ENCODE results near the gene DESI1. TPM values are rescaled to one million over a fixed set of nuclear protein-coding genes. Genes with fewer than 3 reads are reported as not detected.
A peak's percentile ranks its signal among the peaks of the same experiment; 100 is the strongest.
"Not testable (repeated sequence)": the region's sequence is repeated elsewhere in the genome, so short reads cannot be mapped to it uniquely, and the experiment has no call there.

DESI1 gene
- total RNA-seq, 1 experiment from 2014 or later = 15.8 TPM

DNA sequence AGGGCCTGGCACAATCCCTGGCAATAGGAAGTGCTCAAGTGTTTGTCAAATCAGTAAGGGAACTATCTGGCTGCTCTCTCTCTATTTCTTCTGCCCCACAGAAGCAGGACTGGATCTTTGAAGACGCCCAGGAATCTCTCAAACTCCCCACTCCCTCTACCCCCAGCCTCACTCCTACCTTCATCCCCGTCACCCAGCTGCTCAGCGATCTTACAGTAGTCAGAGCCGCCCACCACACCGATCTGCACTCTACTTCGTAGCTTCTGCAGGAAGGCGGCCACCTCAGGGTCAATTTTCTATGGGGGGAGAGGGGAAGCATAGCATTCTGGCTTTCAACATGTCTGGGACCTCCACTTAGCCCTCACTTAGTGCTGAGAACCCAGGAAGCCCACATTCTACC lies 34.9 kb downstream of the DESI1 start:
- no peak for DNase-seq (ENCODE audit: low spot score)

DNA sequence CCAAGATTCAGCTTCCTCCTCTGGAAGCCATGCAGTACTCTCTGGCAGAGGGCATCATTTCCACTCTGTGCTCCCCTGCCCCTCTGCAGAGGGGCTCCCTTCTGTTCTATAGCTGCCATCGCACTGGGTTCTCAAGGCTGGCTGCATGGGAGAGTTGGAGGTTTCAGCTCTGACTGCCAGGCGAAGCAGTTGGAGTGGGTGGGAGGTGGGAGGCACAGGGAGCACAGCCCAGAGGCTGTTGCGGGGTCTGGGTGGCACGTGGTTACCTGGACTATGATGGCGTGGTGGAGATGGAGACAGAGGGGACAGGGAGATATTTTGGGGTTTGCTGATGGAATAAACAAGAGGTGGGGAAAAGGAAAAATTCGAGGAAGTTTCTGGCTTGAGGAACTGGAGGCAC lies 36.0 kb downstream of the DESI1 start:
- DNase-seq (ENCODE audit: low spot score) = no peak

DNA sequence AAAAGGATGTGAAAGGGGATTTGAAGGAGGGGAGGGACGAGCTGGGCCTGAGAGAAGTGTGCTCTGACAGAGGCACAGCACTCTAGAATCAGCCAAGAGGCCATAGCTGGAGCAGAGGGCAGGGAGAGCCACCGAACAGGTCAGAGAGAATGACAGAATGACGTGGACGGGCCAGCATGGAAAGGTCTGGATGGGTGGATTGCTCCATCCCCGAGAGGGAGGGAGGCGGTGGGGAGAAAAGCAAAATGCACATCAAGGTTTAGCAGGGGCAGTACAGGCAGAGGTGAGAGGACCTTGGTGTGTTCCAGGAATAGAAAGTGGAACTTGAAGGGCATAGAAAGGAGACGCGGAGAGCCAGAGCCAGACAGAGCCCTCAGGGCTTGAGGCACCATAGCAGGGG lies 38.1 kb downstream of the DESI1 start:
- no peak for DNase-seq (ENCODE audit: low spot score)

DNA sequence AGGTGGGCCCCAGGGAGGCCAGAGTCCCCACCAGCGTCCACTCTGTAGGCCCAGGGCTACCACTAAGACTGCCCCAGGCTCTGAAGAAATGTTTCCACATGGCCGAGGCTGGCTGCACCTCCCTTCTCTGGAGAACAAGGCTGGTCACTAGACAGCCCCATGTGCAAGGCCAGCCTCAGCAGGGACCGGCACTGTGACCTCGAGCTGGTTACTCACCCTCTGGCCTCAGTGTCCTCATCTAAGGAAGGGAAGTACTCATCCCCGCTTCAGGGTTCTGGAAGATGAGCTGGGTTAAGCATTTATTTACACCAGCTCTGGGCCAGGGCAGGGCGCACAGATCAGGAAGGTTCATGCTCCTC lies 40.9 kb downstream of the DESI1 start:
- no peak for DNase-seq (ENCODE audit: low spot score)

DNA sequence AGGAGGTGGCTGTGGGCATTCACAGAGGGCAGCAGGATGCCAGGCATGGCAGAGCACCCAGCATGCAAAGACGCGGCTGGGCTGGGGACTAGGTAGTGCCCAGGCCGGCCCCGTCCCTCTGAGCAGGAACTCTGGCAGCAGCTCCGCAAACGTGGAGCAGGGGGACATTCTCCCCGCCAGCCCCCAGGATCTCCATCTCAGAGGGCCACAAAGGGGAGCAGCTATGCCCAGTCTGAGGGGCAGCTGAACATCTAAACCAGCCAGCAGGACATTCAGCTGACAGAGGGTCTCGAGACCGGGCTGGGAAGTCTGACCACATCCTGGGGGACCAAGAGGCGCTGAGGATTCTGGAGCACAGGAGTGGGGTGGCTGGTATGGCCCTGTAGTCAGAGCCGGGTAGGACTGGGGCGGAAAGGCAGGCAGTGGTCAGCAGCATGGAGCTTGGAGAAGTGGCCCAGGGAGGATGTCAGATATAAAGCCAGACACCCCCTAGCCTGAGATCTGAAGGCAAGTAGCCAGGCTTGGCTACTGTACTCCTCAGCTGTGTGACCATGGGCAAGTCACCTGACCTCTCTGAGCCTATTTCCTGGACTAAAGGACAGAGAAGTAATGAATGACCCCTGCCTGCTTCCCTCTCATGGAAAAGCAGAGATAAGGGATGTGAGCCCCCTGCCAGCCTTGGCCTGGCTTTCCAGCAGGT lies 41.4 kb downstream of the DESI1 start:
- no peak for DNase-seq (ENCODE audit: low spot score)

DNA sequence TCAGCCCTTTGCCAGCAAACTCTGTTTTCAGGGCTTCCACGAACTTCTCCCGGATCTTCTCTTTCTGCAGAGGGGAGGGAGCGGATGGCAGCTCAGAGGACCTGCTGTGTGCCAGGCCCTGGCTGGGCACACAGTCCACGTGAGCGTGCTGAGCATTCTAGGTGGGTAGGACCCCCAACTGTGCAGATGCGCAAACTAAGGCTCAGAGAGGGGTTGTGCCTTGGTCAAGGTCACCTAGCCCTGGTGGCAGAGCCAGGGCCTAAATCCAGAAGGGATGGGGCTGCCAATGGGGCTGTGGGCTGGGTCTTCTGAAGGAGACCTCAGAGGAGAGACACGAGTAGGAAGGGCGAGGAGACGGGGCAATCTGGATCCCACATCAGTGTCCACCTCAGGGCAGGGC lies 42.0 kb downstream of the DESI1 start:
- DNase-seq (ENCODE audit: low spot score) = no peak

DNA sequence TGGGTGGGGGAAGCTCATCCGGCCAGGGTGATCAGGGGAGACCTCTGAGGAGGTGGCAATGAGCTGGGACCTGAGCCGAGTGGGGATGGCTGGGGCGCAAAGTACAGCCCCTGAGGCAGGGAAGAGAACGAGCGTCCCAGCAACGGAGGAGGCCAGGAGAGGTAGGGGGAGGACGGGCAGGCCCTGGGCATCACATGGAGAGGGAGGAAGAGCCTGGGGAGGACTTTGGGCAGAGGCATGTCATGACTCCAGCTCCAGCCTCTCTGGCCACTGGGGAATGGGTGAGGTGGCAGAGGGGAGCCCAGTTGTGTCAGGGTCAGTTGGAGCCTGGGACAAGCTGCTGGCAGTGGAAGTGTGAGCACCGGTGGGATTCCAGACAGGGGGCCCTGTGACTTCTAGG lies 42.7 kb downstream of the DESI1 start:
- DNase-seq (ENCODE audit: low spot score) = no peak

DNA sequence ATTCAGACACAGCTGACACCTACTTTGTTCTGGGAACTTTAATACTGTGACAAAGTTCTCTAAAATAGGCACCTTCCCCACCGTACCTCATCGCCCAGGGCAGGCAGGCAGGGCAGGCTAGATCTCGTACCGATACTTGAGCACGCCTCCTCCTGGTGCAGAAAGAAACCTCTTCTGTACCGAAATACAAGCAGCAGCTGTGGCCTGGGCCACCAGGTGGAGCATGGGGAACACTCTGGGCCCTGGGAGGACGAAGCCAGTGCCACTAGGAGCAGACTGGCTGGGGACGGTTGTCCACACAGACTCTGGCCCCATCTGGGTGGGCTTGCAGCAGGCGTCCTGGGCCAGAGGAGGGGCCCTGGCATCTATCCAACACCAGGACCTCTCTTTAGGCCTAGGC lies 44.0 kb downstream of the DESI1 start:
- peak; percentile 16 for DNase-seq (ENCODE audit: low spot score)

DNA sequence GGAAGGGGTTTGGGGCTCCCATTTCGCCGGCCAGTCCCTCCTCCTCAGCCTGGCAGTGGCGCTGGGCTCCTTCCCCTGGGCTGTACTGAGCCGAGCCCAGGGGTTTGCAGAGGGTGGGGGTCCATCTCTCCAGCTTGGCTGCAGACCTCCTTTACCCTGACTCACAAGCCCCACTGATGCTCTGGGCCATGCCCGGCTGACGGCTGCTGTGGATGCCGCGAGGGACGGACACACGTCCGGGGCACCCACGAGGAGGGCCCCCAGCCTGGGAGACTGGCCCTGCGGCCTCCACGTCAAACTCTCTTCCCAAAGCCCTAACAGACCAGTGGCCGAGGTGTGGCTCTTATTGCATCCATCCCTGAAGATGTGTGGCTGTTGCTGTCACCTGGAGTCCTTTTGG lies 45.3 kb downstream of the DESI1 start:
- DNase-seq (ENCODE audit: low spot score) = no peak

DNA sequence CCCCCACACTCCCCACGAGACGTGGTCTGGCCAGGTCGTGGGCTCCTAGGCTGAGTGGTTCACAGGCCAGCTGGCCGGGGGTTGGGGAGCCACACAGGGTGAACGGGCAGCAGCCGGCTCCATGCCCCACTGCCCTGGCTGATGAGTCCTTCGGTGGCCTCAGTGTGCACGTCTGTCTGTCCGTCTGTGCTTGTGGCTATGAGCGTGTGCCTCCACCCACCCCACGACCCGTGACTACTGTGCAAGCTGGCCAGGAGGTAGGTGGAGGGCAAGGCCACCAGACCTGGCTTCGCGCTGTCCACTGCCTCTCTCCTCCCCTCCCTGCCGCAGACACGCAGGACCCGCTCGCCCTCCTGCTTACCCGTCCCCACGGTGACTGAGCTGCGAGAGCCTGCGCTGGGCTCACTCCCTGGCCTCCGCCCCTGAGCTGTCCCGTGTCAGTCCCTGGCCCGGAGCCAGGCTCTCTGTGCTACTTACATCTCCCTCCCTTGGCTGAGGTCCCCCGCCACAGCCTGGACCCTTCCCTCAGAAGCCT lies 45.9 kb downstream of the DESI1 start:
- DNase-seq (ENCODE audit: low spot score) = no peak

DNA sequence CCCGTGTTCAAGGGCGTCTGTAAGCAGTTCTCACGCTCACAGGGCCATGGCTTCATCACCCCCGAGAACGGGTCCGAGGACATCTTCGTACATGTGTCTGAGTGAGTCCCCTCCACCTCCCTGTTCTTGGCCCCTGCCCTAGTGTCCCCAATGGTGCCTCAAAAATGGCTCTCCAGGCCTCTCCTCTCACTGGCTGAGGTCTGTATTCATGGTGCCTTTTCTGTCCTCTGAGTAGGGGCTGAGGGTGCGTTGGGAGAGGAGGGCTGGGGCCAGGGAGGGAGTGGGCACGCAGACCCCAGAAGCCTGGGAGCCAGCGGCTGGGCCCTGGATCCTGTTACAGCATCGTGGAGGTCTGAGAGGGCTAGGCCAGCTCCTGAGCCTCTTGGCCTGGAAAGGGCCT lies 47.2 kb downstream of the DESI1 start:
- DNase-seq (ENCODE audit: low spot score) = no peak

DNA sequence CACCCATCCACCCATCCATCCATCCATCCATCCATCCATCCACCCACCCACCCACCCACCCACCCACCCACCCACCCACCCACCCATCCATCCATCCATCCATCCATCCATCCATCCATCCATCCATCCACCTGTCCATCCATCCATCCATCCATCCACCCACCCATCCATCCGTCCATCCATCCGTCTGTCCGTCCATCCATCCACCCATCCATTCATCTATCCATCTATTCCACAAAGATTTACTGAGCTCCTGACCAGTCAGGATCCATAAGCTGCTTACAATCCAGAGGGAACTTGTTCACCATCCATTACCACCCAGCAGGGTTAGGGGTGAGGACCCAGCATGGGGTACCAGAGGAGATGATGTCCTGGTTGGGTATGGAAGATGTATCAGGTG lies 48.5 kb downstream of the DESI1 start:
- not testable (repeated sequence) for DNase-seq (ENCODE audit: low spot score)

DNA sequence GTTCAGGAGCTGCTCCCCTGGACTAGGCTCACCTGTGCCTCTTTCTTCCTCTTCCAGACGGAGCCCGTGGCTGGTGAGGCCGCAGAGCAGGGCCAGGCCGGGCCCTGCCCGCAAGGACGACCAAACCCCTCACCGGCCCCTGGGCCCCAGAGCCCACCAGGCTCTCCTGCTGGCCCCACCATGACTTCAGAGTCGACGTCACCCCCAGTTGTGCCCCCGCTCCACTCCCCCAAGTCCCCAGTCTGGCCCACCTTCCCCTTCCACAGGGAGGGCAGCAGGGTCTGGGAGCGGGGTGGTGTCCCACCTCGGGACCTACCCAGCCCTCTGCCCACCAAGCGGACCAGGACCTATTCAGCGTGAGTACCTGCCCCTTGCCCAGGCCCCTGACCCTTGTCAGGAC lies 49.1 kb downstream of the DESI1 start:
- no peak for DNase-seq (ENCODE audit: low spot score)

DNA sequence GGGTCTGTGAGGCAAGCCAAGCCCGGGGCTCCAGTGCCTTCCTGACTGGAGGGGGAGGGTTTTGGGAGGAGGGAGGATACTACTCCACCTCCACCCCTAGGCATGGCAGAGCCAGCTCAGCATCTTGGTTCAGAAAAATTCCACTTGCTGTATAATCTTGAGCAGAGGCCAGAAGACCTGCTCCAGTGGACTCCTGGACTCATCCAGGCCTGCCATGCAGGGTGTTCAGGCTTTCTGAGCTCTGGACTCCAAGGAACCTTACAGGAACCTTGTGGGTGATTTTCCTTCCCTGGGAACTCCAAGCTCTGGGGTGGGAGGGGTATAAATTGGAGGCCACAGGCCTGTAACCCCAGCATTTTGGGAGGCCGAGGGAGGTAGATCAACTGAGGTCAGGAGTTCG lies 50.6 kb downstream of the DESI1 start:
- DNase-seq (ENCODE audit: low spot score) = no peak

DNA sequence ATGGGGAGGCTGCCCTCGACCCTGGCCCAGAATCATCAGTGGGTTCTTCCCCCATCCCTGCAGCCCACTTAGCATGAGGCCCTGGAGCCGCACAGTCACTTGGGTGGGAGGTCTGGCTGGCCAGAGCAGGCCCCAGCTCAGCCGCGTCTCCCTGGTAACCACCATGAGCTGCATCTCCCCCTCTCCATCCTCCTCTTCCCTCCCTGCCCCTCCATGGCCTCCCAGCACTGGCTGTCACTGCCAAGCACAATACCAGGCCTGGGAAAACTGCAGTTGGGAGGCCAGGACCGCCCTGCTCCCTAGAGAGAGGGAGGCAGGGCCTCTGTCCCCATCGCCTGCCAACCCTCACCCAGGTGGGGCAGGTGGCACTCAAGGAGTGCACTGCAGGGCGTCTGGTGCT lies 52.0 kb downstream of the DESI1 start:
- no peak for DNase-seq (ENCODE audit: low spot score)

DNA sequence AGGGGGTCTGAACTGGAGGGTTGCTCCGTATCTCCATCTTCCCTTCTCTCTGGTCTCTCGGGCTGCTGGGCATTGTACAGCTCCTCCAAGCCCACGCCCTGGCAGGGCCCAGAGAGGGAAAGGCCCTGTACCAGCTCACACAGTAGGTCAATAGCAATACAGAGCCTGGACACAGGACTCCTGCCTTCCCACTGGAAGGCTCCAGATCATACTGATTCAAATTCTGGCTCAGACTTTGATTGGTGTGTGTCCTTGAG lies 53.4 kb downstream of the DESI1 start:
- no peak for DNase-seq (ENCODE audit: low spot score)

DNA sequence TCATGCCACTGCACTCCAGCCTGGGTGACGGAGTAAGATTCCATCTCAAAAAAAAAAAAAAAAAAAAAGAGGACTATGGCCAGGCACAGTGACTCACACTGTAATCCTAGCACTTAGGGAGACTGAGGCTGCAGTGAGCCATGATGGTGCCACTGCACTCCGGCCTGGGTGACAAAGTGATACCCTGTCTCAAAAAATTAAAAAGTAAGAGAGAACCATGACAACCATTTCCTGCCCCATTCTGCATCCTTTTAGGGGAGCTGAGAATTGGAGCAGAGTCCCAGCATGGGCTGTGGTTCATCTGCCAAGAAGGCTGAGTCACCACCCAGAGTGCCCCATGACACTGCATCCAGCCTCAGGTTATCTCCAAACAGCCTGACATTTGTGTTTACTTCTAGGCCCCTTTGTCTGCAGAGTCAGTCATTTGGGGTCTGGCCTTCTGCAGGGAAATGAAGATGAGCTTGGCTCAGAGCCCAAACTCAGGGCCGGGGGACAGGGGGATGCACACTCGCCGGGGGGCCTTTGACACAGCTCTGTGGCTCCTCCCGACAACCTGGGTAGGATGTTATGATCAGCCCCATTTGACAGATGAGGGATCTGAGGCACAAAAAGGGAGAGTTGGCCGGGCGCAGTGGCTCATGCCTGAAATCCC lies 55.3 kb downstream of the DESI1 start:
- DNase-seq (ENCODE audit: low spot score) = peak; percentile 91

DNA sequence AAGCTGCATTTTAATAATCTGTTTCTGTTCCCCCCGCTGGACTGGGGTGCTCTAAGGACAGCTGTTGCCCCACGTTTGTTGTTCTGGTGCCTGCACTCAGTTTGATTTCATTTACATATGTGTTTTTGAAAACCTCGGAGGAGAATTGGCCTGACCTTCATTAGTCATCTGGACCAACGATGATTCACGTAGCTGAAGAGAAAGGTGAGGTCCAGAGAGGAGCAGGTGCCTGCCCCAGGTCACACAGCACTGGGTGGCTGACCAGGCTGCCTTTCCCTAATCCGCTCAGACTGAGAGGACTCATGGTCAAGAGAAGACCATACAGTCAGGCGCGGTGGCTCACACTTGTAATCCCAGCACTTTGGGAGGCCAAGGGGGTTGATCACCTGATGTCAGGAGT lies 56.3 kb downstream of the DESI1 start:
- no peak for DNase-seq (ENCODE audit: low spot score)

DNA sequence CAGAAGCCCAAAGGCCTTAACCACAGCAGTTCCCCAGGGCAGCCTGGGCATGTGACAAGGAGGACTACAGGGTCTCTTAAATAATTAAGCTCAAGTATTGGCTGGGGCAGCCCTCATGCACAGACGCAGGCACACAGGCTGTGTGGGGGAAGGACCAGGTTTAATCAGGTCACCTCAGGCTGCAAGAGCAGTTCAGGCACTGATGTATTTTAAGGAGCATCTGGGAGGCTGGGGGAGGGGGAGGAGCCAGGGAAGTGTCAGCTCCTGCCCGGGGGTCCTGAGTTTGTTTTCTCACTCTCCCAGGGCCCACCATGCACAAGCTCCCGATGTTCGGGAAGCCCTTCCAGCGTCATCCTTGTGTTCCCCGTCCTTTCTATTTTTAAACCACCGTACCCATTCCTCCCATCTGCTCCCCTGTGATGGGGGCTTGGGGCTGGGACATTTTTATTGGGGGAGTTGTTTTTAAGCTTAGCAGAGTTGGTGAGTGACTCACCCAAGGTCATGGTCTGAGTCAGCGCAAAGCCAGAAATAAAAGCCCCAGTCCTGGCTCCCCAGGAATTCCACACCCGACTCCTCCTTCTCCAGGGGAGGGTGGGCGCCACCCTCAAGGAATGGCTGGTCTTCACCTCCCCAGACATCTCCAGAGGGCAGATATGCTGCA lies 57.7 kb downstream of the DESI1 start:
- DNase-seq (ENCODE audit: low spot score) = peak; percentile 91

DNA sequence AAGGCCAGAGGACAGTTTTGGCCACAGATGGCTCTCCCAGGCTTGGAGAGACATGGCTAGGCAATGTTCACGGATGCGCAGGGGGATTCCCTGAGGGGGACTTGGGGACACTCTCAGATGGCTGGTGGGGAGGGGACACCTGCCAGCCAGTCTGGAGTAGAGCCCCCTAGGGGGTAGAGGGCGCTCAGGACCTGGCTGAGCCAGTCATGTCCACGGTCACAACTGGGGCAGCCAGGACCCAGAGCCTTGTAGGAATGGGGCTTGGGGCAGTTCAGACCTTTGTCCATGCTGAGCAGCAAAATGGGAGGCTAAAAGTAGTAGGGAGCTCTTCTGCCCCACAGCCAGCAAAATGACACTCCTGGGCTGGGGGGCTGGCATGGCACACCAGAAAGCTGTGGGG lies 58.4 kb downstream of the DESI1 start:
- no peak for DNase-seq (ENCODE audit: low spot score)

DNA sequence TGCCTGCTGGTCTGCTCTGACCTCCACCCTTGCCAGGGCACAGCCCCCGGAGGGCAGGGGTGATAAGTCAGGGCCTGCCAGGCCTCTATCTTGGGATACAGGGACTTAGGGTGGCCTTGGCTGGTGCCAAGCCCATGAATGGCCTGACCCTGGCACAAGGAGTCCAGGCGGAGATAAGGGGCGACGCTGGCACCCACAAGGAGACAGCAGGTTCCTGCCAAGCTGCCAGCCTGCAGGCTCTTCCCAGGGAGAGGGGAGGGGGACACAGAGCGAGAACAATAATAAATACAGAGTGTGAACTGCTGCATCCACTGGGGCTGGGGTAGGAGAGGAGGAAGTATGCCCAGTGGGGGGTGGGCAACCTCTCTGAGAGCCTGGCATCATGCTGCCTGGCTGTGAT lies 59.1 kb downstream of the DESI1 start:
- DNase-seq (ENCODE audit: low spot score) = no peak

DNA sequence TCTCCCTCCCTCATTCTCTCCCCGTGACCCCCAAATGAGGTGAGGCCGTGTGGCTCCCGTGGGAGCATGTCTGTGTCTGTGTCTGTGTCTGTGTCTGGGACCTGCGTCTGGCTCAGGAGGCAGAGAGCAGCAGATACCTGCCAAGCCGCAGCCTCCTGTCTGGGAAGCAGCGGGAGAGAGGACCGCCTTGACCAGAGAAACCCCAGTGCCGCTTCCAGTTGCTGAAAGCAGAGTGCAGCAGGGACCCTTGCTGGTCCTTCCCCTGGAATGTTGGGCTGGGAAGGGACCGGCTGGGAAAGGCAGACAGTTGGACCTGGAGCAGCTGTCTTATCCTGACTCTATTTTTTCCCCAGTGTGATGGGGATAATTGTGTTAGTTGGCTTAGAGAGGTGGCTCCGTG lies 59.5 kb downstream of the DESI1 start:
- no peak for DNase-seq (ENCODE audit: low spot score)

DNA sequence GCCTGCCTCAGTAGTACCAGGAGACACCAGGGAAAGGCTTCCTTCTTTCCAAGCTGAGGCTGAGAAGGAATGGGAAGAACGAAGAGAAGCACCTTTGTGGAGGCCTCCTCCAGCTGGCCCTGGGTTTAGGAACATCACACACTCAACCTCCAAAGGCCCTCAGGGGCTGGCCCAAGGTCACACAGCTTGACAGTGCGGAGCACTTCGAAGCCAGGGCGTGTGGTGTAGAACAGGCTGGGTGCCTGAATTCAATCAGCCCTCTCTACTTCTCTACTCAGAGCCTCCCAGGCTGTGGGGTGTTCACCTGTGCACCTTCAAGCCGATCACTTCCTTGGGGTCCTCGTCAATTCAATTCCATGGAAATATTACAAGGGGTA lies 60.8 kb downstream of the DESI1 start:
- DNase-seq (ENCODE audit: low spot score) = no peak

DNA sequence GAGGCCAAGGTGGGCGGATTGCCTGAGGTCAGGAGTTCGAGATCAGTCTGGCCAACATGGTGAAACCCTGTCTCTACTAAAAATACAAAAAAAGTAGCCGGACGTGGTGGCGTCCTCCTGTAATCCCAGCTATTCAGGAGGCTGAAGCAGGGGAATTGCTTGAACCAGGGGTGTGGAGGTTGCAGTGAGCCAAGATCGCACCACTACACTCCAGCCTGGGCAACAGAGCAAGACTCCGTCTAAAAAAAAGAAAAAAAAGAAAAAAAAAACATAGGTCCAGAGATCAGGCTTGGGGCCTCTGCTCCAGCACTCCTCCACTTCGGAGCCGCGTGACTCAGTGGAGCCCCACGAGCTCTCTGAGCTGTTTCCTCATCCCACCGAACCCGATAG lies 62.6 kb downstream of the DESI1 start:
- DNase-seq (ENCODE audit: low spot score) = not testable (repeated sequence)

Data from A172 (cell line).